ENCODE results near the gene CDK5R1.

DNA sequence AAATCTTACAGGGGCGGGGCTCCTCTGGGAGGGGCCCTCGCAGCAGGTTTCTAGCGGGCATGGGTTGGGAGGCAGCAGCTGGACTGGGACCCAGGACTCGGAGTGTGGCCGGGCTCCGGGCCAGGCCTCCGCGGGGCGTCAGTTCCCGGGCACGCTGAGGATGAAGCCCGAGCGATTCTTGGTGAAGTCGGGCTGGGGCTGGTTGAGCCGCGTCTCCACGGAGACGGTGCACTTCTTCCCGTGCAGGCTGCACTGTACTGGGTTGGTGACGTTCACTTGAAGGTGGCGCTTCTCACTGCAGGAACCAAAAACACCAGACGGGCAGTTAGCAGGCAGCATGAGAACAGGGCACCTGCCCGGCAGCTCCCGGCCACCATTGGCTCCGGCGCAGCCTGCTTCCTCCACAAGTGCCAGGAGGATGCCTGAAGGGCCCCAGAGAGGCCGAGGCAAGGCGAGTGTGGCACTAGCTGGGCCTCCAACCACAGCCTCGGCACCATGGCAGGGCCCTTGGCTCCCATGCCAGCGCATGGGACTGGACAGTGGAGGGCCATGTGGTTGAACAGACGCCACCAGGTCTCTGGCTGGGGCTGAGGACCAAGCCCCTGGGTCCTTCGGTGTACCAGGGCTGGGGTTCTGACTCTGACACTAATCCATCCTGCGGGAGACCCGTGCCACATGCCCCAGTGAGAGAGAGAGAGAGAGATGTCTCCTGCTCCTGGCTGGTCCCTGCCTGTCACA lies 8.0 kb downstream of the CDK5R1 start:
- TF ChIP-seq POLR2A (IDR thresholded peaks at IDR 0.05), result no peak
- TF ChIP-seq, protein P1, sequence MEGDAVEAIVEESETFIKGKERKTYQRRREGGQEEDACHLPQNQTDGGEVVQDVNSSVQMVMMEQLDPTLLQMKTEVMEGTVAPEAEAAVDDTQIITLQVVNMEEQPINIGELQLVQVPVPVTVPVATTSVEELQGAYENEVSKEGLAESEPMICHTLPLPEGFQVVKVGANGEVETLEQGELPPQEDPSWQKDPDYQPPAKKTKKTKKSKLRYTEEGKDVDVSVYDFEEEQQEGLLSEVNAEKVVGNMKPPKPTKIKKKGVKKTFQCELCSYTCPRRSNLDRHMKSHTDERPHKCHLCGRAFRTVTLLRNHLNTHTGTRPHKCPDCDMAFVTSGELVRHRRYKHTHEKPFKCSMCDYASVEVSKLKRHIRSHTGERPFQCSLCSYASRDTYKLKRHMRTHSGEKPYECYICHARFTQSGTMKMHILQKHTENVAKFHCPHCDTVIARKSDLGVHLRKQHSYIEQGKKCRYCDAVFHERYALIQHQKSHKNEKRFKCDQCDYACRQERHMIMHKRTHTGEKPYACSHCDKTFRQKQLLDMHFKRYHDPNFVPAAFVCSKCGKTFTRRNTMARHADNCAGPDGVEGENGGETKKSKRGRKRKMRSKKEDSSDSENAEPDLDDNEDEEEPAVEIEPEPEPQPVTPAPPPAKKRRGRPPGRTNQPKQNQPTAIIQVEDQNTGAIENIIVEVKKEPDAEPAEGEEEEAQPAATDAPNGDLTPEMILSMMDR (IDR thresholded peaks at IDR 0.05), result no peak
